Caco-2 (cell line): ENCODE measurements around the gene ALPL. TPM values are rescaled to one million over a fixed set of nuclear protein-coding genes. Genes with fewer than 3 reads are reported as not detected.

Experiments used
- BruUV-seq: library from RNA; stranded (reverse); fragments of 400-500 nt; replicated peaks from 2 replicates; lab custom pipeline; 2021; lab: Mats Ljungman, UMichigan
- CTCF ChIA-PET: fragments of 300-600 bp; sonication (Branson Sonifier 250); formaldehyde crosslinking; loops from one replicate; lab custom pipeline; 2022; ENCODE audit warnings: antibody characterized with exemption; lab: Charles Lee
- POLR2A ChIA-PET: fragments of 300-600 bp; sonication (Branson Sonifier 250); formaldehyde crosslinking; loops from one replicate; lab custom pipeline; 2022; ENCODE audit warnings: antibody characterized with exemption; lab: Charles Lee
- DNase-seq, 2 experiments: peaks; one replicate each; pipeline versions ENCODE4 v3.0.0 to v3.0.0-alpha.2; 2020 to 2022
- H3K27me3 ChIP-seq: replicated peaks from 2 replicates; pipeline ENCODE4 v1.6.0; 2011; ENCODE audit warnings: low read length; ENCODE audit not compliant: control insufficient read depth, insufficient read depth
- H3K36me3 ChIP-seq: 2 replicates; pipeline ENCODE4 v1.5.1; 2011; ENCODE audit warnings: low read length; ENCODE audit not compliant: control insufficient read depth, insufficient read depth
- H3K4me1 ChIP-seq: fragments of 250-450 bp; sonication (Bioruptor Pico); 2 replicates; pipeline ENCODE4 v1.5.1; 2020; ENCODE audit warnings: mild to moderate bottlenecking
- H3K4me3 ChIP-seq: 2 replicates; pipeline ENCODE4 v1.5.1; 2011; ENCODE audit warnings: low read depth, mild to moderate bottlenecking, control low read depth, low read length
- H3K9me3 ChIP-seq: fragments of 250-450 bp; sonication (Bioruptor Pico); 2 replicates; pipeline ENCODE4 v1.5.1; 2020; ENCODE audit warnings: mild to moderate bottlenecking, moderate library complexity
- H3K27ac Mint-ChIP-seq: one replicate; pipeline ENCODE4 v1.8.0; 2022; ENCODE audit warnings: mixed read lengths; ENCODE audit not compliant: unreplicated experiment
- H3K27me3 Mint-ChIP-seq: one replicate; pipeline ENCODE4 v1.8.0; 2022; ENCODE audit warnings: mixed read lengths; ENCODE audit not compliant: insufficient read depth, unreplicated experiment
- H3K36me3 Mint-ChIP-seq: one replicate; pipeline ENCODE4 v1.8.0; 2022; ENCODE audit warnings: mild to moderate bottlenecking, mixed read lengths; ENCODE audit not compliant: insufficient read depth, unreplicated experiment
- H3K4me1 Mint-ChIP-seq: one replicate; pipeline ENCODE4 v1.8.0; 2022; ENCODE audit warnings: low read depth, mixed read lengths; ENCODE audit not compliant: unreplicated experiment
- H3K4me3 Mint-ChIP-seq: one replicate; pipeline ENCODE4 v1.8.0; 2022; ENCODE audit warnings: mild to moderate bottlenecking, moderate library complexity, mixed read lengths; ENCODE audit not compliant: unreplicated experiment
- H3K9me3 Mint-ChIP-seq: one replicate; pipeline ENCODE4 v1.8.0; 2022; ENCODE audit warnings: mixed read lengths; ENCODE audit not compliant: unreplicated experiment
- CTCF ChIP-seq, 2 experiments: fragments of 200-600 bp in 1 of 2; IDR thresholded peaks; 1 replicate in 1 of 2; 2 replicates in 1 of 2; pipeline versions ENCODE4 v1.5.1 to v1.8.0; 2011 to 2022; ENCODE audit warnings: antibody characterized with exemption in 1 of 2, control low read depth in 1 of 2, inconsistent platforms in 1 of 2, low read depth in 1 of 2, low read length in 1 of 2, mild to moderate bottlenecking in 1 of 2, moderate library complexity in 1 of 2; ENCODE audit not compliant: insufficient read depth in 1 of 2, severe bottlenecking in 1 of 2, unreplicated experiment in 1 of 2
- intact Hi-C: fragments of 100-400 bp; cut with micrococcal nuclease; formaldehyde crosslinking; loops from one replicate; pipeline ENCODE4 v1.10.0; 2022; ENCODE audit not compliant: unreplicated experiment
- total RNA-seq: library from RNA; stranded (reverse); gene quantifications from 2 replicates; pipeline ENCODE4 v1.2.3, GENCODE V29; 2022

The ALPL gene
- total RNA-seq, 1 experiment from 2014 or later, result 0.79 TPM

- Mint-ChIP-seq H3K4me1 (peaks cover 5% of the 10 kb centered on the region), H3K27me3 (peaks cover 3% of the 10 kb centered on the region), H3K27ac (no peak overlapping the region), H3K9me3 (no peaks in the 10 kb centered on the region), H3K4me3 (no peak overlapping the region), H3K36me3 (no peaks in the 10 kb centered on the region)
- Histone ChIP-seq H3K27me3 (no peaks in the 10 kb centered on the region), H3K4me3 (no peak overlapping the region), H3K36me3 (no peaks in the 10 kb centered on the region), H3K9me3 (no peaks in the 10 kb centered on the region), H3K4me1 (peaks cover 6% of the 10 kb centered on the region; the same call in 1 of the 2 replicates)
- intact Hi-C loops, result loop anchor here (1.0 to 10.0 kb wide), 4 partner anchors 25 to 279 kb away; partner anchors contain the start of gene ALPL
- DNase-seq, result no peak
- POLR2A ChIA-PET, result no interaction called here
- no peak for TF ChIP-seq CTCF (IDR thresholded peaks at IDR 0.05; ENCODE audit: insufficient read depth in 1 of 2, low read depth in 1 of 2, low read length in 1 of 2, severe bottlenecking in 1 of 2, unreplicated experiment in 1 of 2)
- BruUV-seq, result no TSS peak
- CTCF ChIA-PET, result no interaction called here
Measured at GRCh38 chr1:21534146-21534545, 24.9 kb downstream of the ALPL start.

- CTCF ChIA-PET, result interaction anchor here (0.5 to 1.5 kb wide), 4 partner anchors 12 to 166 kb away, joined by 3 to 5 read pairs (median 3); partner anchors contain the start of gene ALPL
- Histone ChIP-seq H3K4me1 (peaks cover 6% of the 10 kb centered on the region; the same call in 1 of the 2 replicates), H3K27me3 (no peaks in the 10 kb centered on the region), H3K9me3 (no peaks in the 10 kb centered on the region), H3K4me3 (no peak overlapping the region), H3K36me3 (no peaks in the 10 kb centered on the region)
- Mint-ChIP-seq H3K36me3 (no peaks in the 10 kb centered on the region), H3K27me3 (peaks cover 3% of the 10 kb centered on the region), H3K9me3 (no peaks in the 10 kb centered on the region), H3K4me1 (peaks cover 5% of the 10 kb centered on the region), H3K27ac (no peak overlapping the region), H3K4me3 (no peak overlapping the region)
- BruUV-seq, result no TSS peak
- DNase-seq, result peak; percentile 54 to 64
- intact Hi-C loops, result loop anchor here (1.0 to 10.0 kb wide), 4 partner anchors 26 to 280 kb away; partner anchors contain the start of gene ALPL
- POLR2A ChIA-PET, result no interaction called here
- TF ChIP-seq CTCF (IDR thresholded peaks at IDR 0.05; ENCODE audit: insufficient read depth in 1 of 2, low read depth in 1 of 2, low read length in 1 of 2, severe bottlenecking in 1 of 2, unreplicated experiment in 1 of 2), result peak; percentile 37 to 61
Measured at GRCh38 chr1:21534674-21535378, 25.6 kb downstream of the ALPL start.

GRCh38 chr1:21536218-21536617 lies 27.0 kb downstream of the ALPL start:
- Histone ChIP-seq H3K9me3 (no peaks in the 10 kb centered on the region), H3K36me3 (no peaks in the 10 kb centered on the region), H3K4me1 (peaks cover 6% of the 10 kb centered on the region; the same call in 1 of the 2 replicates), H3K4me3 (no peak overlapping the region), H3K27me3 (no peaks in the 10 kb centered on the region)
- Mint-ChIP-seq H3K27me3 (no peaks in the 10 kb centered on the region), H3K9me3 (no peaks in the 10 kb centered on the region), H3K4me3 (no peak overlapping the region), H3K27ac (no peak overlapping the region), H3K4me1 (no peaks in the 10 kb centered on the region), H3K36me3 (no peaks in the 10 kb centered on the region)
- DNase-seq, result no peak
- BruUV-seq, result no TSS peak
- POLR2A ChIA-PET, result no interaction called here
- TF ChIP-seq CTCF (IDR thresholded peaks at IDR 0.05; ENCODE audit: insufficient read depth in 1 of 2, low read depth in 1 of 2, low read length in 1 of 2, severe bottlenecking in 1 of 2, unreplicated experiment in 1 of 2), result no peak
- CTCF ChIA-PET, result interaction anchor here (1.5 kb wide), 1 partner anchor 166 kb away, joined by 5 read pairs; no protein-coding TSS in a partner anchor
- intact Hi-C loops, result loop anchor here (10.0 kb wide), 2 partner anchors 119 to 281 kb away; no protein-coding TSS in a partner anchor
